Stimulated activated CD8-positive, alpha-beta memory T cell treated with anti-CD3 and anti-CD28 coated beads, Interleukin-7, amount 100 ng/mL, for 24 hours (primary cell): ENCODE measurements around the gene OR10A6.

Experiments used
- DNase-seq: peaks from one replicate; pipeline ENCODE4 v3.0.0-alpha.2; 2020; ENCODE audit warnings: low read depth

The OR10A6 gene

DNA sequence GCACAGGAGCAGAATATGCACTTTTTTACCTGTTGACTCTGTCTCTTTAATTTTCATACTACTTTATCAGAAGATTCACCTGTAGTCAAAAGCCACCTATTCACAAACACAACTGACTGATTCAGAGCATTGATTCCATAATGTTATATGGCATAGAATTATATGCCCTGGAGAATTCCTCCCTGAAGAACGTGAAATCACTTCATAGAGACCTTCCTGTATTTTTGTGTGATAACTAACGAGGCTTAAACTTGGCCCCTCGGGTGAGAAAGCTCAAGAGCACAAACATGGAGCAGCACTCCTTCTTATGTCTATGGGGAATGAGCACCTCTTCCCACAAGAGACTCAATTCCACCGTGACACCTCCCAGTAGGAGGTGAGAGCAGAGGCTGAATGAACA lies at the start of gene OR10A6:
Gene OR10A6 (minus strand): TSS at position 101 of the 400 bp plus-strand sequence. CDS start 2,606 bp downstream, outside the sequence.
- DNase-seq = no peak

DNA sequence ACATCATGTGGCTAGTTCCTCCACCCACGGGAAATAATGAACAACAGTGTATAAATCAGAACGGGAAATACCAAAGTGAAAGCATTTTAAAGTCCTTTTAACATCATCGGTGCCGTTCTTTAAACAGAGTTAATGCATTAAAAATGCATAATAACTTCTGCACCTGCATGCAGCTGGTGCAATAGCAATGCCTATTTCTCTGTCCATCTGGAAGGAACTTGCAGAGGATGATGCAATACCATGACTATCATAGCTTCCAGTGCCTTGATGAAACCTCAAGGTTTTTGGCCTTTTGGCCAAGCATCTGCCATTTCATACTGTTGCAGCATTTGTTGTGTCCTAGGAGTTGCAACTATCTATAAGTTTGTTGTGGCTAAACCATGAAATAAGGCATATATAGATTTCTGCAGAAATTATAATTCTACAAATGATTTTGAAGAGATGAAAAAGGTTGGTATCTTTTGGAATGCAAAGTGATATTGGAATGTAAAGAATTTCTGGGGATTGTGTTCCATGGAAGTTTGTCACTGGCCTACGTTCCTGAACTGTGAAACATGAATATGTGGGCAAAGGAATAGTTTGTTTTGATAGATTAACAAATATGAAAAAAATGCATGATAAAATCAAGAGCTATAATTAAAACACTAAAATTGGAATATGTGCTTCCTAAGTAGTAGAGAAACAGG lies 46.3 kb upstream of the OR10A6 start:
- DNase-seq = no peak

- no peak for DNase-seq
Observed at GRCh38 chr11:7974668-7975067, 43.6 kb upstream of the OR10A6 start.

DNA sequence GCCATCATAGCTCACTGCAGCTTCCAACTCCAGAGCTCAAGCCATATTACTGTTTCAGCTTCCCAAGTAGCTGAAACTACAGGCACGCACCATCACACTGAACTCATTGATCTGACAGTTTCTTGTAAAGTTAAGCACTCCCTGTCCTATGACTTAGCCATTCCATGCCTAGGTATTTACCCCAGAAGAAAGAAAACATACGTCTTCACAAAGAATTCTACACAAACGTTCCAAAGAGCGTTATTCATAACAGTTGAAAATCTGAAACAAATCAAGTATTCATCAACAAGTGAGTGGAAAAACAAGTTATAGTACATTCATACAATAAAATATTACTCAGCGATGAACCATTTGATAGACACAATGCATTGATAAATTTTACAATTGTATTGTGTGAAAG lies 41.9 kb upstream of the OR10A6 start:
- no peak for DNase-seq

GRCh38 chr11:7971846-7972245 lies 40.8 kb upstream of the OR10A6 start:
- DNase-seq = no peak

- DNase-seq = no peak
Observed at GRCh38 chr11:7969756-7970646, 38.9 kb upstream of the OR10A6 start.

- no peak for DNase-seq
Observed at GRCh38 chr11:7968686-7969085, 37.6 kb upstream of the OR10A6 start.

GRCh38 chr11:7967826-7968225 lies 36.8 kb upstream of the OR10A6 start:
- no peak for DNase-seq

DNA sequence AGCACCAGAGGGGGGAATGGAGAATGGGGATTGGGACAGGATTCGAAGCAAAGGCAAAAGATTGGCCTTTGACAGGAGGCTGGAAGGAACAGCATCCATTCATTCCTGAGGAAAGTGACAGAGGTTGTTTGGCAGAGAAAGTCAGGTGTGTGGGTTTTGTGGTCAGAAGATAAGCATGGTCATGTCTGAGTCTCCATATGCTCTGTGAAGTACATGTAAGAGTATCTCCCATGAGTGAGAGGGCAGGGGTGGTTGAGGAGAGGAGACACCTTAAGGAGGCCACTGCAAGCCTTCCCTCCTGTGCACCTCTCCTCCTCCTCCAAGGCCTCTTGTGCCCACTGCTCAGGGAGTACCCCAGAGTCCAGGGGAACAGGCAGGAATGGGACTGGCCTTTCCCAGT lies 36.0 kb upstream of the OR10A6 start:
- DNase-seq = no peak

DNA sequence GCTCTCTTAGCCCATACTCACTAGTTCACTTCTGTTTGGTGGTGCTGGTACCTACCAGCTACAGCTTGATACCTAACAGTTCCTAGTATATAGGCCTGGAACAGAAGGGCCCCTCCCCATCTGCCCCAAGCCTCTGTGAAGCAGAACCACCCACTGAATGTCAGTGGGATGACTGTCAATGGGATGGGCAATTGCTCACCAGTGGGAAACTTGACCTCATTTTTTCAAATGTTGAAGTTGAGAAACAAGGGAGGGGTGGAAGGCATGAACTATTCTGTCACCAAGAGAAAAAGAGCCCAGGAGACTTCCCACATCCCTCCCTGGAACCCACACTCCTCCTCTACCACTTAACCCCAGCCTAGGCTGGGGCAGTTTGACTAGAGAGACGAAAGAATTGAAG lies 34.3 kb upstream of the OR10A6 start, which contains the start of gene NLRP10:
Gene NLRP10 (minus strand): TSS at position 62 of the 400 bp plus-strand sequence. CDS start 1,952 bp downstream, outside the sequence.
- no peak for DNase-seq

DNA sequence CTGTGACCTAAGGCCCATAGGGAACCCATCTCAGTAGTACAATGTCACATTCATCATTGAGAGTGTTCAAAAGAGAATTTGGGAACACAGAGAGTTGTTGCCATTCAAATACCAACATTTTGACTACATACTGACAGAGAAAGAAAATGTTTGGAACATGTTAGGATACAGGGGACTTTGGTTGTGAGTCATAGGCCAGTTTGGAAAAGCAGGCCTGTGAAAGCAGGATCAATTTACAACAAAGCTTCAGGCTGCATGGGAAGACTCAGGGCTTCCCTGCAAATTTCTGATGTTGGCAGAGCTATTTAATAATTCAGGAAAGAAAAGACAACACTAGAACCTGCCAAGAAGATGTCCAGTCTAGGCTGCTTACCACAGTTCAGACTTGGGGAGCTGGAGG lies 33.8 kb upstream of the OR10A6 start:
- no peak for DNase-seq

DNA sequence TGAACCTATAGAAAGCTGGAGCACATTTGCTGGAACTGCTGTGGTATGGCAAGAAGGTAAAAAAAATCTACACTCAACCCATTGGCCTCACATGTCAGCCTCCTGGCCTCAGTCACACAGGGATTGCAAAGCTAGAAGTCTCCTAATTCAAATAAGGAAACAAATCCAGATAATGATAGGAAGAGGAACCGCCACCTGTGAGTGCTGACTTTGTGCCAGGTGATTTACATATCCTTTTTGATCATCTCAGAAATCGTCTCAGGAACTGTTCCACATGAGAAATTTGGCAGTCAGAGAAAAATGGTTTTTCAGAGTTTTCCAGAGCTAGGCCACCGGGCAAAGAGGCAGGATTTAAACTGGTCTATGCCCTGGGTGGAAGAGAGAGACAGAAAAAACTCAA lies 33.2 kb upstream of the OR10A6 start:
- no peak for DNase-seq

DNA sequence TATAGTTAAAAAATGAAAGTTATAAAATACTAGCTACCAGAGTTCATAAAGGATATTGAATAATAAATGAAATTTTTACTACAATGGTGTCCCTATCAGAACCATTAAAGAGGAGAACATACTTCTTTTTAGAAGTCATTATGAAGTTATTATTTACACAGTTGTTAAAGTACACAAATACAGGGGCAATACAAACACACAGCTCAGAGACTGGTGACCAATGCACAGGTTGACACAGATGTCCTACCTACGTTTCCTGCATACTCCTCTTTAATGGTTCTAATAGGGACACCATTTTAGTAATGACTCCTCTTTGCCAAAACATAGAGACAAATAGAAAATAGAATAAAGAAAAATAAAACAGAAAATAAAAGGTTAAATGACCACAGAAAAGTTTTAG lies 24.1 kb upstream of the OR10A6 start:
- no peak for DNase-seq

DNA sequence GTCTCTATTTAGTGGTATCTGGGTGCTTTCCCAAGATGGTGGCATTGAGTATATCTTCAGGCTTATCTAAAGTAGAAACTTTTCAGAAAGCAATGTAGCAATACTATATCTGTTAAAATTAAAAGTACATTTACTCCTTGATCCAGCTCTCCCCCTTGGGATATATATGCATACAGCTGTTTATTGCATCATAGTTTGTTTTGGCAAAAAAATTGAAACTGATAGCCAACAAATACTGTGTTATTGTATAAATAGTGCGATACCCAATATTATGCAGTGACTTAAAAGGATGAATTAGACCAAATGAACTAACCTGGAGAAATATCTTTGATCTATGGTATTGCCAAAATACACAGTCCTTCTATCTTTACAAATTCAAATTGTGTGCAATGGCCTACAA lies 18.9 kb upstream of the OR10A6 start:
- DNase-seq = no peak

- DNase-seq = no peak
Observed at GRCh38 chr11:7944123-7944522, 13.1 kb upstream of the OR10A6 start.

DNA sequence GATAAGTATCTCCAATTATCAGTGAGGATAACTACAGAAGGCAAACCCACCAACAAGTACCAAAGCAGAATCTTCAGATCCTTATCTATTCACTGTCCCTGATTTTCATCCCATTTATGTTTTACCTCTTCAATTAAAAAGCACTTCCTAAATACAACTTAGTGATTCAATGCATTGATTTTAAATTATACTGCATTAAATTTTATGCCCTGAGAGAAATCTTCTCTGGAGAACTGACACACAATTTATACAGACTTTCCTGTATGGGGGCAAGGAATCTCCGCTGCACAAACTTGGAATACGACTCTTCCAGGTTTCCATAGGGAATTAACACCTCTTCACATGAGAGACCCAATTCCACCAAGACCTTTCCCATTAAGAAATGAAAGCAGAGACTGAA lies 10.5 kb upstream of the OR10A6 start, which contains the start of gene OR10A3:
Gene OR10A3 (minus strand): TSS at position 101 of the 400 bp plus-strand sequence. CDS start 2,188 bp downstream, outside the sequence.
- DNase-seq = no peak

DNA sequence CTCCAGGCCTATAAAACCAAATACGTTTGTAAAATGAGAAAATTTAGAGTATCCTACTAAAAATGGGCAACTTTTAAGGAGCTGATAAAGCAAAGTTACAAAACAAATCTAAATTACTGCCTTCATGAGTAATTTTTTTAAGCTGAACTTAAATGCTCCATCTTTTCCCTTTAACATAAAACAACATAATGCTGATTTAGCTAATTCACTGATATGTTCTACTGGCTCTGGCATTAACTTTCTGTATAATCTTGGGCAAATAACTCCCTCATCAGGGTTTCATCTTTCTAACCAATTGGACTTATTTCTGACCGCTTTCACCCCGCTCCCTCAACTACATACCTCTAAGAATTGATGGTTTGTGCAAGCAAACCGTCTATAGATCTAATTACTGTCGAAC lies 10.1 kb upstream of the OR10A6 start:
- no peak for DNase-seq

- DNase-seq = no peak
Observed at GRCh38 chr11:7936615-7937014, 5.5 kb upstream of the OR10A6 start.

DNA sequence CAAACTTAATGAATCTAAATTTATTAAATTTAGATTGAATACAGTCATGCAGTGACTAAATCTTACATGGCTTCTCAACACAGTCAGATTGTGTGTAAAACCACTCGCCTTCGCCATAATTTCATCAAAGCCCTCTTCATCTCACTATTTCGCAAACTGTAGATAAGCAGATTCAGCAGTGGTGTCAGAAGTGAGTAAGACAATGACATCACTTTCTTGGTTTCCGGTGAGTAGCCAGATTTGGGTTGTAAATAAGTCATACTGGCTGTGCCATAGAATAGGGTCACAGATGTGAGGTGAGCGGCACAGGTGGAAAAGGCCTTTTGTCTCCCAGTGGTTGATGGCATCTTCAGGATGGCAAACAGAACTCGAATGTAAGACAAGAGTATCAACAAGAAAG lies 3.4 kb downstream of the OR10A6 start:
- no peak for DNase-seq

DNA sequence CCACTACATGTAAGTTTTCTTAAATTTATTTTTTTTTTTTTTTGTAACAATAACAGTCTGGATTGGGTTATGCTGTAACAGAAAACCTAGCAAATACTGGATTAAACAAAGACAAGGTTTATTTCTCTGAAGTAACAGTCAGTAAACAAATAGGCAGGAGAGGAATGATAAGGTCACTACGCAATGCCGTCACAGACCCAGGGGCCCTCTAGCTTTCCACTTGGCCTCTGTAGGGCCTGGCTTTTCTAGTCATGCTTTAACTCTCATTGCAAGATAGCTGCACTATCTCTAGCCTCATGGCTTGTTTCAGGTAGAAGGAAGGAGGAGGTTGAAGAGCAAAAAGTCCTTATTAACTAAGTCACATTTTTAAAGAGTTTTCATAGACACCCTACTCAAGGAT lies 6.5 kb downstream of the OR10A6 start:
- DNase-seq = no peak

DNA sequence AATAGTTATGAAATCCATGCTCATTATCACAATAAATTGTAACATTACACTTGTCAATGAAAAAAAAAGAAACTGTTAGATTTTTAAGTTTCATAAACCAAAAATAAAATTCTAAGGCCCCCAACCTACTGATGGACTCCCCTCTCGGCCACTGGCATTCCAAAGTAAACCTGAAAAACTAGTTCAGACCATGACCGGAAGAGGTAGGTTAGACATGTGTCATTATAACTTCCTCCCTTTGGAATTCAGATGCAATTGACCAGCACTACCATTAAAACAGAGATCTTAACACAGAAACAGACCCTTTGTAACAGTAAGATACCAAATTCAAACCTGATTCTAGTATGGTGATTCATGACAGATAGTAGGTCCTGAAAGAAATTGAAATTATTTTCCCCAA lies 12.9 kb downstream of the OR10A6 start:
- DNase-seq = no peak

DNA sequence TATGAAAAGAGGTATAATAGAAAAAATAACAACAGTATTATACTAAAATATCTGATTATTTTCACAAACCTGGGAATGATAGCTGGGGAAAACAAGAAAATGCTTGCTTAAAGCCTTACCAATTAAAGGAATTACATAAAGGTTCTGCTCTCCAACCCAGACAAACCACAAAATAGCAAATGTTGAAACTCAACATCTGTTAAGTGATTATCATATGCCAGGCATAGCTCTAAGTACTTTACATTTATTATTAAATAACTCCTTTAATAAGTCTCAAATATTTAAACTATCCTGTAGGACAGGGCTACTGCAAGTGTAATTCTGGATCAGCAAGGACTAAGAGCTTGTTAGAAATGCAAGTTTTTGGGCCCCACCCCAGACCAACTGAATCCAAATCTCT lies 20.1 kb downstream of the OR10A6 start:
- DNase-seq = no peak

GRCh38 chr11:7910286-7910788 lies 20.7 kb downstream of the OR10A6 start:
- DNase-seq = no peak
